GM19438 (cell line): ENCODE measurements around the gene DOP1A.

ENCODE experiments used
- ATAC-seq: cut with Tn5 transposase; IDR thresholded peaks from one replicate; pipeline ENCODE4 v1.9.1; 2021; ENCODE audit warnings: low read depth; ENCODE audit not compliant: unreplicated experiment

Gene DOP1A

GRCh38 chr6:83198486-83199172 is 131.2 kb downstream of the DOP1A start:
- ATAC-seq, result no peak

GRCh38 chr6:83199173-83199862 is 131.8 kb downstream of the DOP1A start:
- ATAC-seq, result no peak

- ATAC-seq, result no peak
These were observed 132.4 kb downstream of the DOP1A start for GRCh38 chr6:83199863-83200225.

GRCh38 chr6:83202031-83202430 is 134.6 kb downstream of the DOP1A start:
- ATAC-seq, result no peak

GRCh38 chr6:83215131-83216047 is 147.9 kb downstream of the DOP1A start:
- ATAC-seq, result peak; percentile 100

- no peak for ATAC-seq
These were observed 149.3 kb downstream of the DOP1A start for GRCh38 chr6:83216806-83217205.
